Activated T-helper 1 cell treated with anti-CD3 and anti-CD28 coated beads, Interleukin-2, amount 50 U/mL, for 16 hours (primary cell): ENCODE results near the gene CFAP46.
"Not testable (repeated sequence)": the region's sequence is repeated elsewhere in the genome, so short reads cannot be mapped to it uniquely, and the experiment has no call there.

Experiments used
- DNase-seq, 2 donors: peaks; one replicate each; pipeline ENCODE4 v3.0.0-alpha.2; 2020; ENCODE audit warnings: low read depth in 1 of 2, low spot score in 1 of 2

Gene CFAP46

DNA sequence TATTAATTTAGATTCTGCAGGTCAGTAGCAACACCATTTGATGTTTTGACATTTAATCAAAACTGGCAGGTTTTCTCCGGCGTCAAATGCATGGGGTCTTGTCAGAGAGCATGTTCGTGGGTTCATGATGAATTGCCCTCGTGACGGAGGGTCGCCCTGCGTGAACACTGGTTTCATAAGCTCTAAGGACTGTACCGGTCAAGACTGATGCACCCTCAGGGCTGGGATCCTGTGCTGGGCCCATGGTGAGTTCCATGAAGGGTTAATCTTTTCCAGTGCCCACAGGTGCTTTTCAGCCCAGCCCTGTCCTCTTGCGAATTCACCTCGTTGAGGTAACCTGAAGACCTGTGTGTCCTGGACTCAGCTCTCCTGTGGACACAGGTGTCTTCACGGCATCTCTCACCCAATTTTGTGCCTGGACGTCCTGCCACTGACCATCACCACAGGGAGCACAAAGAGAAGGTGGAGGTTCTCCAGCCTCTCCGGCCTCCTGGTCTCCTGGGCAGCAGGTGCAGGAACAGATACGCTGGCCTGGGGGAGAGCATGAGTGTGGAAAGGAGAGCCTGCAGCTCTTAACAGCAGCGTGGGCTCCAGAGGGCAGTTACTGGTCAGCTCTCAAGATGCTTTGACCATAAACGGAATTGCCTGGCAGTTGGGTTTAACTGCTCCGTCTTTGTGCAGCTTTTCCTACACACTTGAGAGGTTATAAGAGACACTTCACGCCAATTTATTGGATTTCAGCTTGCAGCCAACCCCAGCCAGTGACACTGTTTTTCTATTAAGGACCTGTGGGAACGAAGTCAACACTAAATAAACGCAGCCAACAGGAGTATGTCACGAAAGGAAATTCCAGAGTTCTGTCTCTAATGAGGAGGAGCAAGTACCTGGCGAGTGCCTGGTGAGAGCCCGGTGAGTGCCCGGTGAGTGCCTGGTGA lies 37.4 kb upstream of the CFAP46 start:
- no peak for DNase-seq

DNA sequence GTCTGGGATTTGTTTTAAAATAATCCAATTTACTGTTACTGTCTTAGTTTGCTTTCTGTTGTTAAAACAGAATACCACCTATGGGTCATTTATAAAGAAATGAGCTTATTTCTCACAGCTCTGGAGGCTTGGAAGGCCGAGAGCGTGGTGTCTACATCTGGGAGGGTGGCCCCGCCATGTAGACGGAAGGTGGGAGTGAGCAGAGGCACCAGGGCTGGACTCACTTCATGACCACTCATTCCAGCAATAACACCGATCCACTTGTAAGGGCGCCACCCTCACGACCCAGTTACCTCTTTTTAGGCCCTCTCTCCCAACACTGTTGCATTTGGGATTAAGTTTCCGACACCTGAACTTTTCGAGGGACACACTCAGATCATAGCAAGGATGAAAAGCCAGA lies 36.2 kb upstream of the CFAP46 start:
- no peak for DNase-seq

DNA sequence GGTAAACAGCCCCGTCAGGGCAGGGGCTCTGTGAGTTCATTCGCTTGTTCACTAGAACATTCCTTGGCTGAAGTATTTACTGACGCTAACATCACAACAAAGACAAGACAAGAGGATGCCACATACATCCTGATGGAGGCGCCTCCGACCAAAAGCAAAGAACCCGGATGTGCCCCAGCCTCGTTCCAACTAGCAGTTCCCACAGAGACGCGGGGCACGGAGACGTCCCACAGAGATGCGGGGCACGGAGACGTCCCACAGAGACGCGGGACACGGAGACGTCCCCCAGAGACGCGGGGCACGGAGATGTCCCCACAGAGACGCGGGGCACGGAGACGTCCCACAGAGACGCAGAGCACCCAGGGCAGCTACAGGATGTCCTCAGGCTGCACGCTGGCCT lies 35.4 kb upstream of the CFAP46 start:
- DNase-seq = no peak

DNA sequence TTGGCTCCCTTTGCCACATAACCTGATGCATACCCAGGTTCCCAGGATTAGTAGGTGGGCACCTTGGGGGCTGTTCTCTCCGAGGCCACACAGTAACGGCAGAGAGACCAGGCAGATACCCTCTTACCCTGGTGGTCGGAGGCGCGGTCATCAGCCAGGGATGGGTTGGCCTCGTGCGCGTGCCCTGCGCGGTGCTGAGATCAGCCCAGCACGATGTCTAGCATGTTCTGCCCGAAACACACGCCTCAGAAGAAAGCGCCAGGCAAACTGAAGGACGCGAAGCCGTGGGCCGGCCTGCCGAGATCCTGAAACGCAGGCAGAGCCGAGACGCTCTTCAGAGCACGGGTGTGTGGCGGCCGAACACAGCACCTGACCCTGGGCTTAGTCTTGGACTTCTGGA lies 34.7 kb upstream of the CFAP46 start:
- no peak for DNase-seq

DNA sequence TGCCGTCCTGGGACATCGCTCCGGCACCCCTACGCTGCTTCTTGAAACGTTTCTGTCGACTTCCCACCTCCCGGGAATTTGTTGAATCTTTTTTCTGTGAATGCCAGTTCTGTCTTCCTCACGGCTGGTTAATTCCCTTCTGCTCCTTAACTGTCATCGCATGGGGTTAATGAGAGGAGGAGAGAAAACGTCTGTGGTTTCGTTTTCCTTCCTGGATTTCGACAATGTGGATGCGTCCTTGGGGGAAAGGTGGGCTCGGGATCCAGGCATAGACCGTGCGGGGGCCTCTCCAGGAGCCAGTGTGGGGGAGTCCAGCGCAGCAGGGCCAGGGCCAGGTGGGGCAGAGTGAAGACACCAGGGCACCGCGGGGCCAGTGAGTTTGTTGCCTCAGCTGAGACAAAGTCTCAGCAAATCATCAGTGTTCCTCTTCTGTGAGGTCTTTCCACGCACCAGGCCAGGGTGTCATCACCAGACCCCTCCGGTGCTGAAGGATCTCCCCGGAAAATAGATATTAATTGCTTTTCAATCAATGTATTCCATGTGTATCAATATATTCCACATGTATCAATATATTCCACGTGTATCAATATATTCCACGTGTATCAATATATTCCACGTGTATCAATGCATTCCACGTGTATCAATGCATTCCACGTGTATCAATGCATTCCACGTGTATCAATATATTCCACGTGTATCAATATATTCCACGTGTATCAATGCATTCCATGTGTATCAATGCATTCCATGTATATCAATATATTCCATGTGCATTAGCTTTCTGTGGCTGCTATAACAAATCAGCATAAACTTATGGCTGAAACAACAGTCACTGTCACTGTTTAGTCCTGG lies 33.7 kb upstream of the CFAP46 start:
- DNase-seq = no peak

DNA sequence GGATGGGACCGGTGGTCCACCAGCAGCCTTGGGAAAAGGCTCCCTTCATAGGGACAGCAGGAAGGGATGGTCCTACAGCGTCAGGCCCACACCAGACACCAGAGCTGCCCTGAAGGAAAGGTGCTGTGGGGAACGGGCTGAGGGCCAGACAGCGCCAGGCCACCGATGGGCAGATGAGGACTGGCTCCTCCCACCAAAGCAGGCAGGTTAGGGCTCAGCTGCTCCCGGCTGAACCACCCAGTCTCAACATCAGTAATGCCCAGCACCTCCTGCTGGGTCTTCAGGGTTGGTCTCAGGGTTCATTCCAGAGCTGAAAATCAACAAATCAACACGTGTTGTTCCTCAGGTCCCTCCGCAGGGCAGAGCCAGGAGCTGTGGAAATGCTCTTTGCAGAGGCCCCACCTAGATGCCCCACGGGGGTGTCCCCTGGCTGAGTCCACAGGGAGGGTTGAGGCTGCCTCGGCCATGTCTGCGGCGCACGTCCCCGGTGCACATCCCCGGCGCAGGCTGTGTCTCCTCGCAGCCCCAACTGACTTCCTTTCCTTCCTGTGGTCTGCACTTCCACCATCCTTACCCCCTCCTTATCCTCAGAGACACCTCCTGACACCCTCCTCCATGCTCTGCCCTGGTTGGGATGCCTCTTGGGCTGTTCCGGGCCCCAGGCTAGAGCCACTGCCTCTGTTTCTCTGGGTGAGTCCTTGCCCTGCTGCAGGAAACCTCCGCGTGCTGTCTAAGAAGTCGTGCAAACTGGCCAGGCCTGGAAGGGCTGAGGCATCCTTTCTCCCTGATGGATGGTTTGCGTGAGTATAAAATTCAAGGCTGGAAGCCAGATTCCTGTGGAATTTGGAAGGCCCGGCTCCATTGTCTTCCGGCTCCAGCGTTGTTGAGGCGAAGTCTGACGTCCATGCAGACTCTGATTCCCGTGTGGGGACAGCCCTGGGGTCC lies 32.8 kb upstream of the CFAP46 start:
- DNase-seq = no peak

DNA sequence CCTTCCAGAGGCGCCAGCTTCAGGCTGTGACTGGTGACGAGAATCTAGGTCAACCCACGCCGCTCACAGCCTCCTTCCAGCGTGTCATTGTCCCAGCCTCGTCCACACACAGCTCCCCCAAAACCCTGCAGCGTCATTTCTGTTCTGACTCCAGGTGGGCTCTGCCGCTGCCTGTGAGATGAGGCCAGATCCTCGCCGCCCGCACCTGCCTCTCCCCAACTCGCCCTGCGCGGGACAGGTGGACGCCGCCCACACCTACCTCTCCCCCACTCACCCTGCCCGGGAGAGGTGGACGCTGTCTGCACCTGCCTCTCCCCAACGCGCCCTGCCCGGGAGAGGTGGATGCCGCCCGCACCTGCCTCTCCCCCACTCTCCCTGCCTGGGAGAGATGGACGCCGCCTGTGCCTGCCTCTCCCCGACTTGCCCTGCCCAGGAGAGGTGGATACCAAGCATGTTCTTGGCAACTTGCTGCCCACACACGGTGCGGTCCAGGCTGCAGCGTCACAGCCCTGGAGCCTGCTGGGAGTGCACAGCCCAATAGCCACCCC lies 32.0 kb upstream of the CFAP46 start:
- DNase-seq = no peak

DNA sequence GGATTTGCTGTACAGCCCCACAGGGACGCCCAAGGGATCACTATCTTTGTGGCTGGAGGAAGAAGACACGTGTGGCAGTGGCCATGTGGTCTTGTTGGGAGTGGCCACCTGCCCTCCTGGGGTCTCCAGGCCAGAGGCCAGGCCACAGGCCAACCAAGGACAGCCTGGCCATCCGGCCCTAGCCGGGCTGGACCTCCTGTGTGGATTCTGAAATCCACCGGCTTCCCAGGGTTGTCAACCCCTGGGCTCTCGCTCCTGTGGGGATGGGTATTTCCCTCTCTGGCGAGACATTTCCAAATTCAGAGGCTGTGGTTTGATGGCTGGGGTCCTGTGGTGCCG lies 31.5 kb upstream of the CFAP46 start:
- DNase-seq = no peak

DNA sequence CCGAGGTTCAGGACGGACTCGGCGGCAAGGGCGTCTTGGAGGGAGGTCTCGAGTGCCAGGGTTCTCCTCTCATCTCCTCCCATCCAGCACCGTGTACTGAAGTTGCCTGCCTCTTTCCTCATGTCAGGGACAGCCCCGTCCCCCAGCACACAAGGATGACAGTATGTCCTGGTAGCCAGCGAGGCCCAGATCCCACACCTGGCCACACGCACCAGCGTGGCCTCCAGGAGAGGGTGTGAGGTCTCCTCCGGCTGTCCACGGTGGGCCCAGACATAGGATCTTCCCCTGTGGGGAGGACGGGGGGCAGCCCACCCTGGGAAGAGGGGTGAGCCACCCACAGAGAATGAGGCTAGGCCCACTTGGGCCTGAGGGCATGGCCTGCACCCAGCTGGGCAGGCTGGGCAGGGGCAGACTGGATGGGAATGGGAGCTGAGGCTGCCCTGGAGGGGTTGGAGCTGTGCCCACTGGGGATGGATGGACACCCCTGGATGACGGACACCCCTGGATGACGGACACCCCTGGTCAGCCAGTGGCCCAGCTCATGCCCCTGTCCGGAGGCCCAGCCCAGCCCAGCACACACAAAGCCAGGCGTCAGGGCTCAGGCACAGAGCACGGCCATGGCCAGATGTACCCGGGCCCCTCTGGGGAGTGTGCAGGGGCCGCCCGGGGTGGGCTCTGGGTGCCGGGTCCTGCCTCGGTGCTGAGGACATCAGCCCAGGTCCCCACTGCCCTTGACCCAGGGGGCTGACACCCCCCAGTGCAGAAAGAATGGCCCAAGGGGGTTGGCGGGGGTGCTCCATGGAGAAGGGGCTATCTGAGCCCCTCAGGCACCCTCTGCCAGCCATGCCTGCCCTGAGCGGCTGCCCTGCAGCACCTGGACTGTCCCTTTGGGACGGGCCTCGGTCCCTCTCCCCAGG lies 30.9 kb upstream of the CFAP46 start:
- no peak for DNase-seq

DNA sequence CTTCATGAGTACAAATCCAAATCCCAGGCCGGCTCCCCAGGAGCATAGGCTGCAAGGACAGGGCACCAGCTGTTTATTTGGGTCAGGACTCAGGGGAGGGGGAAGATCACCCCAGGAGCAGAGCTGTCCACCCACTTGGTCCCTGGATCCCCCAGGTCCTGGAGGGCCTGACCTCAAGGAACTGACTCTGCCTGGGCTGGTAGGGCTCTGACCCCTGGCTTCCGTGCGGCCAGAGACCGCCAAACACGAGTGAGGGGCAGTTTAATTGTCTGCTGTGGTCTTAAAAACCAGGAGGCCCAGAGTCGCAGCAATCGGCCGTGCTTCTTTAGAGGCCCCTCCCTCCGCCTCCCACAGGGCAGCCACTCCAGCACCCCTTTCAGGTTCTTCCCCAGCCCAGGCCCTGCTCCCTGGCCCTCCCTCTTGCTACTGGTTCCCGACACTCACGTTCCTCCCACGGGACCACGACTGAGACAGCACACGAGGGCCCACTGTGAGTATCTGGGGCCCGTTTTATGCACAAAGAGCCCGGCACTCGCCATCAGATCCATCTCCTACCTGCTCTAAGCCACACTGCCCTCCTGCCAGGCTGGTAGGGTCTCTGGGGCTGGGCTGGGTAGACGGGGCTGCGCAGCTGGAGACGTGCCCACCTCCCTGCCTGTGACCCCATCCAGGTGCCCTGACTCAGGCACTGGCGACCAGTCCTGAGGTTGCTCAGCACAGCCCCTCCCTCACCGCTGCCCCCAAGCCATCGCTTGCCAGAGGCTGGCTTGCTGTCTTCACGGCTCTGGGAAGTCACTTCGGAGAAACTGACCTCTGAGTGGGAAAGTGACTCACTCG lies 30.0 kb upstream of the CFAP46 start:
- DNase-seq = no peak

DNA sequence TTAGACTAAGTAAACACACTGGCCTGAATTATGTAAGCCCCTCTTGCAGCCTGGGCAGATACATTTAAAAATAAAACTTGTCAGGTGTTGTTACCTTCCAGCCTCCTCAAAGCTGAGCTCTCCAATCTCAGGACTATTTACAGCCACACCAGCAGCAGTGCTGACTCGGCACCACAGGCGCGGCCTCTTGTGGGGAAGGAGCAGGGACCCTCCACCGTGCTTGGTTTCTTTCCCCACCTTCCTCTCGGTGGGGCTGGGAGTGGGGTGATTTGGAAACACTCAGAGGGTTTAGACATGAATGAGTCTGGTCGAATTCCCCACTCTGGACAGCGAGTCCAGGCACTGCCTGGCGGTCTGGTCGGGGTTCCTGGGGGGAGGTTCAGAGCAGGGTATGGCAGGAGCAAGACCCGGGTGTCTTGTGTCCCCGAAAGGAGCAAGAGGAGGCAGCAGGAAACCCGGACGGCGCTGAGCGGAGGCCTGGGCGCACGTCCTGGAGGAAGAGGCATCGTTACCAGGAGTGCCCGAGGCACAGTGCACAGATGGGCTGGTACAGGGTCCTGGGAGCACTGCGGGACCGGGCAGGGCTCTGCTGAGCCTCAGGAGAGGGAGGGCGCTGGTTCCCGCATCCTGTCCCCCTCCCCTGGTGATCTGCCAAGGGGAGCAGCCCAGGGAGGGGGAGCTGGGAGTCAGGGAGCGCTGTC lies 29.2 kb upstream of the CFAP46 start:
- DNase-seq = no peak

DNA sequence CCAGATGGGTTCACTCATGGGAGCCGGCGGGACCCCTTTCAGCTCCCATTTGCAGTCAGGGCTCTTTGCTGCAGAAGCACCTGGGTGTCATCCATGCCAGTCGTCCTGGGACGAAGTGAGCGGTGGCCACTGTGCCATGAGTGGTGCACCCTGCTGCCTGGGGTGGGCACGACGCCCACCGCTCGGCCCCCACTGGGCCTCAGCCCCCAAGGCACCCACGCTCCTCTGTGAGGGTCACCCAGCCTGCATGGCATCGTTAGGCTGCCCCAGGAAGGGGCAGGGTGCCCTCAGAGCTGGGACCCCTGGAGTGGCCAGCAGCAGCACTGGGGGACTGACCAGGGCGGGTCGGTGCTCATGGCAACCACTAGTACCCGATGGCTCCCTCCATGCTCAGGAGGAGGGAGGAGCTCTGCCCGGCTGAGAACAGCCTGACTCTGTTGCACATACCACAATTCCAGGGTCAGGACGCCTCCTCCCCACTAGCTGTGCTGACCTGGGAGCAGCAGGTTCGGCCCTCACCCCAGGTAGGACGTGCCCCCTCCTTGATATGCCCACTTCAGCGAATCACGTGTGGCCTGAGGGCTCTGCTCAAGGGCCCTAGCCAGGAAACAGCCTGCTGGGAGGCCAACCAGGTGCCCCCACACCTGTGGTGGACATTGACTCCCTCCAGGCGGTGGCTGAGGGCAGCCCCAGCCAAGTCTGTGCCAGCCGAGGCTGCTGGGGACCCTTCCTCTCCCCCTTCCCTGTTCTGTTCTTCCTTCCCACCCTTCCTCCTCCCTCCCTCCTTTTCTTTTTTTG lies 28.5 kb upstream of the CFAP46 start:
- no peak for DNase-seq

DNA sequence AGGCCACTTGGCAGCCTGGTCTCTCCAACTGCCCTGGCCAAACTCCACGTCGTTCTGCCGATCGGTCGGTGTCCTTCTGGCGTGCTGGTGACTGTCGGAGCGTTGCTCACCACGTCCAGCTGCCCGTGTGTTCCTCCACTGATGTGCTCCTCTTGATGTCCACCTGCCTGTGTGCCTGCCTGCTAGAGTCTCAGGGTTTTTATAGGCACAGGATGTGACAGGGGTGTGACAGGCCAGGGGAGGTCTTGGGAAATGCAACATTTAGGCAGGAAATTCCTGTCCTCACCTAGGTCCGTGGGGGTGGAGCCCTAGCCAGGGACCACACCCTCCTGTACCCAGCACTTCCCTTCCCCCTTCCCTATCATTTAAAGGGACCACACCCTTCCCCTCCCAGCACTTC lies 25.2 kb upstream of the CFAP46 start:
- no peak for DNase-seq

DNA sequence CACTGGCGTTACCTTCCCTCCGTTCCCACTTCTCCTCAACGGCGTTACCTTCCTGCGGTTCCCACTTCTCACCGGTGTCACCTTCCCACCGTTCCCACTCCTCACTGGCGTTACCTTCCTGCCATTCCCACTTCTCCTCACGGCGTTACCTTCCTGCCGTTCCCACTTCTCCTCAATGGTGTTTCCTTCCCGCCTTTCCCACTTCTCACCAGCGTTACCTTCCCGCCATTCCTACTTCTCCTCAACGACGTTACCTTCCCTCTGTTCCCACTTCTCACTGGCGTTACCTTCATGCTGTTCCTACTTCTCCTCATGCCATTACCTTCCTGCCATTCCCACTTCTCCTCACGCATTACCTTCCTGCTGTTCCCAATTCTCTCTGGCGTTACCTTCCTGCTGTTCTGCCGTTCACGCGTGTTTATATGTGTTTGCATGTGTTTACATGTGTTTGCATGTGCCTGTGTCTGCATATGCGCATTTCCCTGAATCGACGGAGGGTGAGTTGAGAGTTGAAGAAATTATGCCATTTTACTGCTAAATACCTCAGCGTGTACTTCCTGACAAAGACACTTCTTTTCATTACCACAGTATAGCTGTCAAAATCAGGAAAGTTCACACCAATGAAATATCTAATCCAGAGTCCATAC lies 23.2 kb upstream of the CFAP46 start:
- no peak for DNase-seq

DNA sequence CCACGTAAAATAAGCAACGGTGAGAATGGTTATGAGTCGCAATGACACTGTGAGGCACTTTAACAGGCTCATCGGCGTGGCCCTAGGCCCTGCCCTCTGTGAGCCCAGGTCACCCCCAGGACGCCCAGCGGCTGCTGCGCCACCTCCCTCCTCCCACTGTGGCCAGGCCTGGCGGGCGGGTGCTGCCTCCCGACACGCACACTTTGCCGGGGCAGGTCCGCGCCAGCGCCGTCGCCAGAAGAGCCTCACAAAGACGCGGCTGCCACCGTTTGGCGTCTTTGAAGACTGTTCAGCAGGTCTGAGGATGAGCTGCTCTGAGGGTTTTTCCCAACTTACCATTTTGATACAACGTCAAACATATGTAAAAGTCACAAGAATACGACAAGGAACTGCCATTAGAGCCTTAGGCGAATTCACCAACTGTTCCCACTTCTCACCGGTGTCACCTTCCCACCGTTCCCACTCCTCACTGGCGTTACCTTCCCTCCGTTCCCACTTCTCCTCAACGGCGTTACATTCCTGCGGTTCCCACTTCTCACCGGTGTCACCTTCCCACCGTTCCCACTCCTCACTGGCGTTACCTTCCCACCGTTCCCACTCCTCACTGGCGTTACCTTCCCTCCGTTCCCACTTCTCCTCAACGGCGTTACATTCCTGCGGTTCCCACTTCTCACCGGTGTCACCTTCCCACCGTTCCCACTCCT lies 22.5 kb upstream of the CFAP46 start:
- not testable (repeated sequence) for DNase-seq

DNA sequence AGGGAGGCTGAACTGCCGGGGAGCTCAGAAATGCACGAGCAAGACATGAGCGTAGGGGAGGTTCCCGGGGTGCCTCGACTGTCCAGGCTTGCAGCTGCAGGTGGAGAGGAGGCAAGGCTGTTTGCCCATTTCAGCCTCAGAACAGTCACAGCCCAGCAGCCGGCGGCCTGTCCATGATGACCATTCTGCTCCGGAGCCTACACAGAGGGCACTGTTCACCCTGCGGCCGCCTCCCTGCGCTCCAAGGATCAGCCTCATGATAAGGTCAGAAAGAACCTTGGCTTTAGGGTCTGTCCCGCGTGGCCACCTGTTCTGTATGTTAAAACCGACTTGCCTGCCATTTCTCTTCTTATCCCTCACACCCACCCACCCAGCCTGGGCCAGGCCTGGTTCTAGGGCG lies 21.9 kb upstream of the CFAP46 start:
- DNase-seq = no peak
